Activated CD4-positive, alpha-beta T cell treated with anti-CD3 and anti-CD28 coated beads for 36 hours (primary cell): Measurements from ENCODE around the gene MED13. TPM values are rescaled to one million over a fixed set of nuclear protein-coding genes. Genes with fewer than 3 reads are reported as not detected.
"Not testable (repeated sequence)": the region's sequence is repeated elsewhere in the genome, so short reads cannot be mapped to it uniquely, and the experiment has no call there.

Experiments used
- ATAC-seq: fragments of 200-7000 bp; cut with Tn5 transposase; one replicate; pipeline ENCODE4 v1.10.0; 2021; ENCODE audit warnings: mild to moderate bottlenecking, moderate library complexity
- CTCF ChIA-PET: fragments of 350-600 bp; sonication (Branson Sonifier 250); formaldehyde crosslinking; loops from one replicate; lab custom pipeline; 2021; ENCODE audit warnings: antibody characterized with exemption; lab: Charles Lee
- POLR2A ChIA-PET: fragments of 350-600 bp; sonication (Branson Sonifier 250); formaldehyde crosslinking; loops from one replicate; lab custom pipeline; 2021; ENCODE audit warnings: antibody characterized with exemption, inconsistent platforms; lab: Charles Lee
- DNase-seq: peaks from one replicate; pipeline ENCODE4 v3.0.0-alpha.2; 2020
- H3K27ac Mint-ChIP-seq: one replicate; pipeline ENCODE4 v1.8.0; 2021; ENCODE audit warnings: mixed read lengths
- H3K27me3 Mint-ChIP-seq: one replicate; pipeline ENCODE4 v1.8.0; 2021; ENCODE audit warnings: mixed read lengths
- H3K36me3 Mint-ChIP-seq: one replicate; pipeline ENCODE4 v1.8.0; 2021; ENCODE audit warnings: low read depth, mixed read lengths
- H3K4me1 Mint-ChIP-seq: one replicate; pipeline ENCODE4 v1.8.0; 2021; ENCODE audit warnings: mixed read lengths
- H3K4me3 Mint-ChIP-seq: one replicate; pipeline ENCODE4 v1.8.0; 2021; ENCODE audit warnings: mild to moderate bottlenecking, moderate library complexity, mixed read lengths
- H3K9me3 Mint-ChIP-seq: one replicate; pipeline ENCODE4 v1.8.0; 2021; ENCODE audit warnings: low read depth, mixed read lengths
- intact Hi-C, 2 experiments: fragments of 100-400 bp; cut with DNase I in 1 of 2; cut with micrococcal nuclease in 1 of 2; formaldehyde crosslinking; loops; one replicate each; pipeline versions ENCODE4 v1.14.2 to v1.15.1; 2022 to 2024; cut with DNase I, micrococcal nuclease
- total RNA-seq, 2 experiments: library from RNA; stranded (reverse); gene quantifications; one replicate each; pipeline ENCODE4 v1.2.3, GENCODE V29; 2021

MED13 gene
- total RNA-seq, 2 experiments from 2014 or later: 33.7 to 49.8 TPM

DNA sequence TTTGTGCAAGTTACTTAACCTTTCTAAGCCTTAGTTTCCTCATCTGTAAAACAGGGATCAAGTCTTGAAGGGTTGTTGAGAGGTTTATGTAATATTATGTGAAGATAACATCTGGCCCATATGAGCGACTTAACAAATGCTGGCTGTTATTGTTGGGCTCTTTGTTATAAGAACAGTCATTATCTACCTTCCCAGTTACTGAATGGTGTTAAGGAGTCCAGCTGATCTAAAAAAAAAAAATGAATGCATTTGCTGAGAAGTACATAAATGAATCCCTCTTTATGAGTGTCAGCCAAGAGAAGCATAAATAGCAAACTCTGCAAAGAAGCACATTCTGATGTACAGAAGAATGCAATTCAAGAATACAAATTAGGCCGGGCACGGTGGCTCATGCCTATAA lies 24.3 kb upstream of the MED13 start:
- intact Hi-C loops: no loop called here
- Mint-ChIP-seq H3K27ac (no peak overlapping the region), H3K36me3 (no peaks in the 10 kb centered on the region), H3K27me3 (no peaks in the 10 kb centered on the region), H3K9me3 (no peaks in the 10 kb centered on the region), H3K4me1 (peaks cover 26% of the 10 kb centered on the region), H3K4me3 (no peak overlapping the region)
- CTCF ChIA-PET: interaction anchor here (0.6 kb wide), 1 partner anchor 18 kb away, joined by 6 read pairs; no protein-coding TSS in a partner anchor
- ATAC-seq: no peak
- no peak for DNase-seq
- POLR2A ChIA-PET: no interaction called here

DNA sequence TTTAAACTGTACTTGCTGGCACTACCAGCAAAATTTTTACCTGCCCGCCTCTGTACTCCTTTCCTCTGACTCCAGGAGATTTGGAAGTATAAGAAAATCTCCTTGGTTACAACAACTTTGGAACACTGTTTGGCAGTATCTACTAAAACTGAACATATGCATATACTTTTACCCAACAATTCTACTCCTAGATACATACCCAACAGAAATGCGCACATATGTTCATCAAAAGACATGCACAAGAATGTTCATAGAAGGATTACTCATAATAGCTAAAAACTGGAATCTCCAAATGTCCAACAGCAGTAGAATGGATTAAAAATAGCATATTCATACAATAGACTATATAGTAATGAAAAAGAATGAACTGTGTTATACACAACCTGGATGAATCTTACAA lies 21.7 kb upstream of the MED13 start:
- H3K27me3 Mint-ChIP-seq: no peaks in the 10 kb centered on the region
- no peak overlapping the region for H3K27ac Mint-ChIP-seq
- no peak for ATAC-seq
- ChIA-PET CTCF (interaction anchor here (0.7 kb wide), 1 partner anchor 21 kb away, joined by 3 read pairs; no protein-coding TSS in a partner anchor), POLR2A (interaction anchor here (0.6 kb wide), 1 partner anchor 31 kb away, joined by 3 read pairs; no protein-coding TSS in a partner anchor)
- intact Hi-C loops: no loop called here
- H3K9me3 Mint-ChIP-seq: no peaks in the 10 kb centered on the region
- H3K36me3 Mint-ChIP-seq: no peaks in the 10 kb centered on the region
- H3K4me1 Mint-ChIP-seq: peaks cover 14% of the 10 kb centered on the region
- no peak overlapping the region for H3K4me3 Mint-ChIP-seq
- no peak for DNase-seq

DNA sequence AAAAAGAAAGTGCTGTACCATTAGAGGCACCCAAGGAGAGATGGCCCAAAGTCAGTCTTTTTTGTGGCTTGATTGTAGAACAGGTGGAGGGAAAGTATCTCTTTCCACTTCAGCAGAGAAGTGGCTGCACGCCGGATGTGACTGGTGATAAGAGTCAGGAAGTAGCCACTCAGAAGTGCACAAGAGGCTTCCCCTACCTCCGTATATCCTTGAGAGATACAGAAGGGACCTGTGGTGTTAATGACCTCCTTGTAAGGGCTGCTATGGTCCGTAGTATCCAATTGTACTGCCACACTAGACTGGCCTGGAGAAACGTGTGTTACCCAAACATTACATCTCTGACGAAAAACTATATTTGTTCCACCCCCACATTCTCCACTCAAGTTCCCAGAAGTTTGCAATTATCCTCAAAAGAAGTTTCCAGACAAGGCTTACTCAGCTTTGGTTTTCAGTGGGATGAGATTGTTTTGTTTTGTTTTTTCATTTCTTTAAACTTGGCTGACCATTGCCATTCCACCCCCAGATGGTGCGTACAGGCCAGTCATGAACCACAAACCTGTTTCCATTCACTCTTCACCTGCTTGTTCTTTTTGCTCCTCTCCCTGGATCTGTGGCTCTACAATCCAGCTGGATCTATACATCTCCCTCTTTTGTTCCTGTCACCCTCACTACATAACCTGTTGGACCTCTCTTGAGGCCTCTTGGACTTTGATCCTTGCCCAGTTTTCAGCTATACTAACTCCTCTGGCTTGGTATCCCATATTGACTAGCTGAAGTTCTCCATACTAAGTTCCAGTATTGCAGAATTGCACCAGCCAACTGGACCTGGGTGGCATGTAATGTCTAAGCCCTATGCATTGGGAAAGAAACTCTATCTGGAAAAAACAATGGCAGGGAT lies 20.7 kb upstream of the MED13 start:
- Mint-ChIP-seq H3K27me3 (no peaks in the 10 kb centered on the region), H3K4me1 (peaks cover 14% of the 10 kb centered on the region), H3K4me3 (no peak overlapping the region), H3K36me3 (no peaks in the 10 kb centered on the region), H3K9me3 (no peaks in the 10 kb centered on the region), H3K27ac (peak overlapping the region; percentile 5)
- intact Hi-C loops: no loop called here
- ATAC-seq (peak; percentile 85), DNase-seq (peak; percentile 43)
- ChIA-PET CTCF (interaction anchor here (0.6 to 0.7 kb wide), 3 partner anchors 20 to 1290 kb away, joined by 3 to 4 read pairs (median 3); no protein-coding TSS in a partner anchor), POLR2A (interaction anchor here (0.6 kb wide), 2 partner anchors 32 to 238 kb away, joined by 3 to 5 read pairs; no protein-coding TSS in a partner anchor)

DNA sequence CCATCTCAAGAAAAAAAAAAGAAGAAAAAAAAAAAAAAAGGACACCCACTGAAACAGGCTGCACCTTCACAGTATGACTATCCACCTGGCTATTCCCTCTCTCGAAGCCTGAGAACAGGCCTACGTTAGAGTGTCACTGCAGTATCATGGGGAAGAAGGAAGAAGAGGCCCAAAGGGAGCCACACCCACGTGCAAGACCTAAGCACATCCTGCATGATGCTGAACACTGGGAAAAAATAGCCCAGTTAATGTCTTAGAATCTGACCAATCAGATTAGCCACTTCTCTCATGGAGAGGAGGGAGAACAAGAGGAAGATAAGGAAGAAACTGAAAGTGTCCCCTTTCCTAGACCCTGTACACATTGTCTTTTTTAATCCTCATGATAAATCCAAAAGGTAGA lies 19.5 kb upstream of the MED13 start:
- ATAC-seq (no peak), DNase-seq (no peak)
- ChIA-PET POLR2A (no interaction called here), CTCF (no interaction called here)
- intact Hi-C loops: no loop called here
- Mint-ChIP-seq H3K4me1 (peaks cover 14% of the 10 kb centered on the region), H3K27me3 (peaks cover 2% of the 10 kb centered on the region), H3K9me3 (no peaks in the 10 kb centered on the region), H3K4me3 (no peak overlapping the region), H3K36me3 (no peaks in the 10 kb centered on the region), H3K27ac (no peak overlapping the region)

DNA sequence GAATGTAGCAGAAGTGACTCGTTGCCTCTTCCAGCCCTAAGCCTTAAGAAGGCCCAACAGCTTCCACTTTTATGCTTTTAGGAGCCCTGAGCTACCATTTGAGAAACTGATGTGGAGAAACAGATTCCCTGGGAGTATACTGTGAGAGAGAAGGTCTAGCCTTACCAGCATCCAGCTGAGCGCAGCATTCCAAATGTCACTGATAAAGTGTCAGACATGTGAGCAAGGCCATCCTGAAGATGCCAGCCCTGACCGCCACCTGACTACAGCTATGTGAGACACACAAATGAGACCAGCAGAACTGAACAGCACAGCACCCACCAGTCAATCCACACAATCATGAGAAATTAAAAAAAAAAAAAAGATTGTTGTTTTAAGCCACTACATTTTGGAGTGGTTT lies 18.6 kb upstream of the MED13 start:
- Mint-ChIP-seq H3K27me3 (peaks cover 5% of the 10 kb centered on the region), H3K9me3 (no peaks in the 10 kb centered on the region), H3K27ac (no peak overlapping the region), H3K4me1 (peaks cover 14% of the 10 kb centered on the region), H3K36me3 (no peaks in the 10 kb centered on the region), H3K4me3 (no peak overlapping the region)
- no peak for DNase-seq
- intact Hi-C loops: no loop called here
- ChIA-PET CTCF (interaction anchor here (0.6 to 1.0 kb wide), 2 partner anchors 18 to 204 kb away, joined by 3 read pairs; no protein-coding TSS in a partner anchor), POLR2A (no interaction called here)
- ATAC-seq: no peak

DNA sequence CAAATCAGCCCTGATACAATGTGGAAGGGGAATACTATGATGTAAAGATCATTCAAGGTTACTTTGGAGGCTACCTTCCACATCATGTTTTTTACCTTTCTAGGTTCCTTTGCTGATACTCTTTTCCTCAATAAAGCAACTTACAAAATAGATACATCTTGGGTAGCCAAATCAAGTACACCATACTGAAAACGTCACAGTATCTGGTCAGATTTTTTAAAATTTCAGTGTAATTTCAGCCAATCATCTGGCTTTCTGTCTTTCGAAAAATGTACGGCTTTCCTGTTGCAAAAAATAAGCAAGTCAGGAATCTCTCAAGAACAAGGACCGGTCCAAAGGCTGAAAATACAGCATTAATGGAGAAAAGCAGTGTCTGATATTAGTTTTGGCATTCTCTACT lies 15.6 kb upstream of the MED13 start:
- ATAC-seq (no peak), DNase-seq (no peak)
- H3K9me3 Mint-ChIP-seq: no peaks in the 10 kb centered on the region
- intact Hi-C loops: no loop called here
- no peak overlapping the region for H3K27ac Mint-ChIP-seq
- CTCF ChIA-PET: no interaction called here
- peaks cover 10% of the 10 kb centered on the region for H3K4me1 Mint-ChIP-seq
- no peak overlapping the region for H3K4me3 Mint-ChIP-seq
- POLR2A ChIA-PET: no interaction called here
- no peaks in the 10 kb centered on the region for H3K36me3 Mint-ChIP-seq
- H3K27me3 Mint-ChIP-seq: peaks cover 10% of the 10 kb centered on the region

DNA sequence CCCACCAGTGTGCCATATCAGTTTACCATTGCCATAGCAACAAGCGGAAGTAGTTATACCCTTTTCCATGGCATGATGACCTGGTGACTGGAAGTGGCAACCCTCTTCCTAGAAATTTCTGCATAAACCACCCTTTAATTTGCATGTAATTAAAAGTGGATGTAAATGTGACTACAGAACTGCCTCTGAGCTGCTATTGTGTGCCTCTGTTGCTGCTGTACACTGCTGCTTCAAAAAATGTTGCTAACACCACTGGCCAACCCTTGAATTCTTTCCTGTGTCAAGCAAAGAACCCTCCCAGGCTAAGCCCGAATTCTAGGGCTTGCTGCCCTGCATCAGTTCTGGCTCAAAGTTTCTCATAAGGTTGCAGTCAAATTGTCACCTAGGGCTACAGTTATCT lies 12.9 kb upstream of the MED13 start:
- POLR2A ChIA-PET: no interaction called here

DNA sequence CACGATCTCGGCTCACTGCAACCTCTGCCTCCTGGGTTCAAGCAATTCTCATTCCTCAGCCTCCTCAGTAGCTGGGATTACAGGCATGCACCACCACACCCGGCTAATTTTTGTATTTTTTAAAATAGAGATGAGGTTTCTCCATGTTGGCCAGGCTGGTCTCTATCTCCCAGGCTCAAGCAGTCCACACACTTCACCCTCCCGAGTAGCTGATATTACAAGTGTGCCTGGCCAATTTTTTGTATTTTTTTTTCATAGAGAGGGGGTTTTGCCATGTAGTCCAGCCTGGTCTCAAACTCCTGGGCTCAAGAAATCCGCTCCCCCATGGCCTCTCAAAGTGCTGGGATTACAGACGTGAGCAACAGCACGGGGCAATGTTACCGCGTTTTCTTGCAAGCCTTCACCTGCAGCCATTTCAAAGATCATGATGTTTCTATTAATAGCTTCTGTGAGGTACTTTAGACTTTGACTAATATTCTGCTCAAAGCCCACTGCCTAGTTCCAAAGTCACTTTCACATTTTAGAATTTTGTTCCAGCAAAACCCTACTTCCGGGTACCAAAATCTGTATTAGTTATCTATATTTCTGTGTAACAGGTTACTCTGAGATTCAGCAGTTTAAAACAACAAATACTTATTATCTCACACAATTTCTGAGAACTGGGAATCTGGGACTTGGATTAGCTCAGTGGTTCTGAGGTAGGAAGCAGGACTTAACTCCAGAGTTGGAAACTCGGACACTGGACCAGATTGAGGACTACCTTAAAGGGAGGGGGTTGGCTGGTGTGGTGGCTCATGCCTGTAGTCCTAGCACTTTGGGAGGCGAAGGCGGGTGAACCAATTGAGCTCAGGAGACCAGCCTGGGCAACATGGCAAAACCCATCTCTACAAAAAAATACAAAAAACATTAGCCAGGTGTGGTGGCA lies 12.0 kb upstream of the MED13 start:
- H3K4me3 Mint-ChIP-seq: no peak overlapping the region
- CTCF ChIA-PET: interaction anchor here (0.6 to 0.9 kb wide), 4 partner anchors 44 to 226 kb away, joined by 3 to 5 read pairs (median 3); no protein-coding TSS in a partner anchor
- intact Hi-C loops: no loop called here
- H3K36me3 Mint-ChIP-seq: no peaks in the 10 kb centered on the region
- DNase-seq: no peak
- ATAC-seq: no peak
- no peak overlapping the region for H3K27ac Mint-ChIP-seq
- H3K27me3 Mint-ChIP-seq: peaks cover 10% of the 10 kb centered on the region
- POLR2A ChIA-PET: no interaction called here
- no peaks in the 10 kb centered on the region for H3K4me1 Mint-ChIP-seq
- no peaks in the 10 kb centered on the region for H3K9me3 Mint-ChIP-seq

More for the DNA sequence above, 12.9 kb upstream of the MED13 start:
- Mint-ChIP-seq H3K36me3 (no peaks in the 10 kb centered on the region), H3K4me1 (no peaks in the 10 kb centered on the region), H3K9me3 (no peaks in the 10 kb centered on the region), H3K27me3 (peaks cover 10% of the 10 kb centered on the region), H3K27ac (no peak overlapping the region), H3K4me3 (no peak overlapping the region)
- CTCF ChIA-PET: no interaction called here
- ATAC-seq (no peak), DNase-seq (no peak)
- intact Hi-C loops: no loop called here

DNA sequence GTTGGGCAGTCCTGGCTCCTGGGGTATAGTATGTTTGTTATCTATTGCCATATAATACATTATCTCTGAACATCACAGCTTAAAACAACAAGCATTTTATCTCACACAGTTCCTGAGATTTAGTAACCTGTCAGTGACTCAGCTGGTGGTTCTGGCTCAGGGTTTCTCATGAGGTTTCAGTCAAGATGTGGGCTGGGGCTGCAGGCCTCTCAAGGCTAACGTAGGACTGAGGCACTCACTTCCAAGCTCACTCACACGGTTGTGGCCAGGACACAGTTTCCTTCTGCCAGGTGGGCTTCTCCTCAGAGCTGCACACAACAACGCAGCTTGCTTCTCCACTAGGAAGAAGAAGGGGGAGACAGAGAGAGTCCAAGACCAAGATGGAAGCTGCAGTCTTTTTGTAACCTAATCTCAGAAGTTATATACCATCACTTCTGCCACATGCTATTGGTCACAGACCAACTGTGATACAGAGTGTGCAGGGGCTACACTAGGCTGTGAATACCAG lies 10.3 kb upstream of the MED13 start:
- H3K36me3 Mint-ChIP-seq: no peaks in the 10 kb centered on the region
- DNase-seq (peak; percentile 33), ATAC-seq (peak; percentile 81)
- ChIA-PET POLR2A (no interaction called here), CTCF (interaction anchor here (0.9 to 1.2 kb wide), 4 partner anchors 10 to 35 kb away, joined by 3 to 5 read pairs (median 4); no protein-coding TSS in a partner anchor)
- H3K4me3 Mint-ChIP-seq: no peak overlapping the region
- no peaks in the 10 kb centered on the region for H3K4me1 Mint-ChIP-seq
- no peak overlapping the region for H3K27ac Mint-ChIP-seq
- H3K27me3 Mint-ChIP-seq: peaks cover 10% of the 10 kb centered on the region
- intact Hi-C loops: no loop called here
- no peaks in the 10 kb centered on the region for H3K9me3 Mint-ChIP-seq

DNA sequence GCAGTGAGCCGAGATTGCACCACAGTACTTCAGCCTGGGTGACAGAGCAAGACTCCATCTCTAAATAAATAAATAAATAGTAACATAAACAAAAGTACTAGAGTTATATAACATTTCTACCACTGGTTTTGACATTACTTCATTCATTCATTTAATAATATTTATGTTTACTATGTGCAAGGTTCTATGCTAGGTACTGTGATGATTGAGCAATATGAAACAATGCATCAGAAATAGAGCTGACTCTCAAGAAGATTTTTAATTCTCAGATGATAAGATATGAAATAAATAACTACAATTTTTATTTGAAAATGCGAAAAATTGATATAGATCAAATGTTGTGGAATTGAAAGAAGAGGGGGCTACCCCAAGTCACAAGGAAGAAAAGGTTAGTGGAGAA lies 8.9 kb upstream of the MED13 start:
- CTCF ChIA-PET: interaction anchor here (0.6 to 0.7 kb wide), 2 partner anchors 30 to 1683 kb away, joined by 3 to 4 read pairs; no protein-coding TSS in a partner anchor

DNA sequence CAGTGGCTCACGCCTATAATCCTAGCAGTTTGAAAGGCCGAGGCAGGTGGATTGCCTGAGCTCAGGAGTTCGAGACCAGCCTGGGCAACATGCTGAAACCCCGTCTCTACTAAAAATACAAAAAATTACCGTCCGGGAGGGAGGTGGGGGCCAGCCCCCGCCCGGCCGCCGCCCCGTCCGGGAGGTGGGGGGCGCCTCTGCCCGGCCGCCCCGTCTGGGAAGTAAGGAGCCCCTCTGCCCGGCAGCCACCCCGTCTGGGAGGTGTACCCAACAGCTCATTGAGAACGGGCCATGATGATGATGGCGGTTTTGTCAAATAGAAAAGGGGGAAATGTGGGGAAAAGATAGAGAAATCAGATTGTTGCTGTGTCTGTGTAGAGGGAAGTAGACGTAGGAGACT lies 7.8 kb upstream of the MED13 start:
- H3K4me3 Mint-ChIP-seq, ATAC-seq, DNase-seq, H3K4me1 Mint-ChIP-seq, intact Hi-C loops, H3K9me3 Mint-ChIP-seq, POLR2A ChIA-PET, H3K27ac Mint-ChIP-seq, H3K36me3 Mint-ChIP-seq, H3K27me3 Mint-ChIP-seq: not testable (repeated sequence)
- CTCF ChIA-PET: interaction anchor here (0.7 kb wide), 1 partner anchor 532 kb away, joined by 3 read pairs; no protein-coding TSS in a partner anchor

More for the DNA sequence above, 8.9 kb upstream of the MED13 start:
- ATAC-seq (no peak), DNase-seq (no peak)
- no peaks in the 10 kb centered on the region for H3K4me1 Mint-ChIP-seq
- peaks cover 5% of the 10 kb centered on the region for H3K27me3 Mint-ChIP-seq
- POLR2A ChIA-PET: no interaction called here
- no peaks in the 10 kb centered on the region for H3K36me3 Mint-ChIP-seq
- no peaks in the 10 kb centered on the region for H3K9me3 Mint-ChIP-seq
- H3K4me3 Mint-ChIP-seq: no peak overlapping the region
- intact Hi-C loops: no loop called here
- no peak overlapping the region for H3K27ac Mint-ChIP-seq
